ENCODE measurements around the gene FAM131B. TPM values are rescaled to one million over a fixed set of nuclear protein-coding genes. Genes with fewer than 3 reads are reported as not detected.

Gene FAM131B
- total and polyA plus RNA-seq, 9 of the 15 experiments (the other 6 are each of a cell fraction or from before 2014, with no cell fraction given), result 0.03 to 0.04 TPM; not detected in 7

DNA sequence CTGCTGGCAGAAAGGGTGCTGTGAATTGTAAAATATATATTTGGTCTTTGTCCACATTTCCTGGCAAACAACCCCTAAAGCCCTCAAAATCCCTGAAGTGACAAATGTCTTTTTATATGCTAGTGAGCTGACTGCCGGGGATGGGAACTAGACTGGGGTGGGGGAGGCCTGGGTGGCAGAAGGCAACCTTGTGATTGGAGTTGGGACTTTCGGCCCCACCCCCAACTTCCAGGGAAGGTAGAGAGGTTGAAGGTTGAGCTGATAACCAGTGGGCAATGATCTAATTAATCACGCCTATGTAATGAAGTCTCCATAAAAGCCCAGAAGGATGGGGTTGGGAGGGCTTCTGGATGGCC lies 43.5 kb upstream of the FAM131B start:
- Histone ChIP-seq H3K9ac (ENCODE audit: insufficient read depth in 1 of 2, low read depth in 2 of 2, low read length in 2 of 2) (no peak overlapping the region), H3K27ac (ENCODE audit: extremely low read depth, low read depth, low read length) (no peak overlapping the region), H4K20me1 (replicated peaks; ENCODE audit: control insufficient read depth, insufficient read depth, low read length) (0 out of 2 replicates have a peak, but pooled peaks cover 3% of the 10 kb centered on the region), H3K4me3 (no peak overlapping the region), H2AFZ (ENCODE audit: low read depth, low read length) (no peak overlapping the region), H3K36me3 (ENCODE audit: control insufficient read depth, insufficient read depth, low read length) (no peaks in the 10 kb centered on the region), H3K9me3 (replicated peaks; ENCODE audit: control insufficient read depth, insufficient read depth, low read depth, low read length) (no peaks in the 10 kb centered on the region), H3K4me2 (ENCODE audit: insufficient read depth, low read length) (no peak overlapping the region), H3K79me2 (ENCODE audit: control insufficient read depth, insufficient read depth, low read length) (no peaks in the 10 kb centered on the region), H3K27me3 (ENCODE audit: control insufficient read depth in 2 of 2, insufficient read depth in 2 of 2, low read length in 2 of 2) (peaks cover 55 to 70% of the 10 kb centered on the region in 2 experiments), H3K9me1 (ENCODE audit: control insufficient read depth, insufficient read depth, low read length) (no peaks in the 10 kb centered on the region), H3K4me1 (replicated peaks in 1 of 2; ENCODE audit: control insufficient read depth in 2 of 2, insufficient read depth in 2 of 2, low read length in 2 of 2) (peaks cover 0 to 7% of the 10 kb centered on the region in 2 experiments; a peak in 3 of 5 replicates)
- no peak for DNase-seq (ENCODE audit: extremely low read depth in 1 of 4, low spot score in 3 of 4)
- WGBS (ENCODE audit: insufficient coverage, low coverage, missing lambda C conversion rate), result 8% methylated on average over 3 of the region's 3 CpGs
- ATAC-seq, result no peak
- TF ChIP-seq, protein P1, sequence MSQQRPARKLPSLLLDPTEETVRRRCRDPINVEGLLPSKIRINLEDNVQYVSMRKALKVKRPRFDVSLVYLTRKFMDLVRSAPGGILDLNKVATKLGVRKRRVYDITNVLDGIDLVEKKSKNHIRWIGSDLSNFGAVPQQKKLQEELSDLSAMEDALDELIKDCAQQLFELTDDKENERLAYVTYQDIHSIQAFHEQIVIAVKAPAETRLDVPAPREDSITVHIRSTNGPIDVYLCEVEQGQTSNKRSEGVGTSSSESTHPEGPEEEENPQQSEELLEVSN (IDR thresholded peaks at IDR 0.05; ENCODE audit: borderline replicate concordance in 1 of 2, extremely low read depth in 1 of 2, insufficient read depth in 1 of 2, insufficient read length in 1 of 2, low read depth in 1 of 2, low read length in 1 of 2, poor library complexity in 1 of 2, severe bottlenecking in 1 of 2), result no peak
- TF ChIP-seq ZNF431 (CRISPR knock-in tag; IDR thresholded peaks at IDR 0.05) (no peak), KLF16 (IDR thresholded peaks at IDR 0.05) (no peak), SAFB2 (IDR thresholded peaks at IDR 0.05; ENCODE audit: borderline replicate concordance, low read depth, low read length, severe bottlenecking) (no peak), ERF (CRISPR knock-in tag; IDR thresholded peaks at IDR 0.05) (no peak), ZNF354B (CRISPR knock-in tag; IDR thresholded peaks at IDR 0.05) (no peak), CXXC5 (CRISPR knock-in tag; IDR thresholded peaks at IDR 0.05) (no peak)
- TF ChIP-seq, protein P2, sequence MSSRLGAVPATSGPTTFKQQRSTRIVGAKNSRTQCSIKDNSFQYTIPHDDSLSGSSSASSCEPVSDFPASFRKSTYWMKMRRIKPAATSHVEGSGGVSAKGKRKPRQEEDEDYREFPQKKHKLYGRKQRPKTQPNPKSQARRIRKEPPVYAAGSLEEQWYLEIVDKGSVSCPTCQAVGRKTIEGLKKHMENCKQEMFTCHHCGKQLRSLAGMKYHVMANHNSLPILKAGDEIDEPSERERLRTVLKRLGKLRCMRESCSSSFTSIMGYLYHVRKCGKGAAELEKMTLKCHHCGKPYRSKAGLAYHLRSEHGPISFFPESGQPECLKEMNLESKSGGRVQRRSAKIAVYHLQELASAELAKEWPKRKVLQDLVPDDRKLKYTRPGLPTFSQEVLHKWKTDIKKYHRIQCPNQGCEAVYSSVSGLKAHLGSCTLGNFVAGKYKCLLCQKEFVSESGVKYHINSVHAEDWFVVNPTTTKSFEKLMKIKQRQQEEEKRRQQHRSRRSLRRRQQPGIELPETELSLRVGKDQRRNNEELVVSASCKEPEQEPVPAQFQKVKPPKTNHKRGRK (tag; IDR thresholded peaks at IDR 0.05), result no peak
- no peak for FAIRE-seq
- in situ Hi-C loops (cut with MboI) (no loop called here), intact Hi-C loops (cut with micrococcal nuclease) (no loop called here)
- ChIA-PET POLR2A (interaction anchor here (0.8 to 10.7 kb wide), 3 partner anchors 14 to 26 kb away, joined by 3 to 131 read pairs (median 5); no protein-coding TSS in a partner anchor), CTCF (ENCODE audit: low intra/inter-chr PET ratio) (no interaction called here)
- BruUV-seq (replicated peaks), result no TSS peak
